ENCODE results near the gene MXRA8.

The MXRA8 gene

GRCh38 chr1:1361982-1362423 lies 3.6 kb upstream of the MXRA8 start:
- Histone ChIP-seq H3K4me1 (peaks cover 10% of the 10 kb centered on the region), H3K4me3 (ENCODE audit: low read depth, low read length) (no peak overlapping the region)
- peak; percentile 38 for DNase-seq

GRCh38 chr1:1361233-1361981 lies 3.1 kb upstream of the MXRA8 start:
- no peak for TF ChIP-seq CTCF (IDR thresholded peaks at IDR 0.05; ENCODE audit: low read depth, low read length)
- no peaks in the 10 kb centered on the region for H3K27me3 ChIP-seq
- peaks cover 10% of the 10 kb centered on the region for H3K4me1 ChIP-seq
- peak; percentile 10 for DNase-seq
- no peak overlapping the region for H3K4me3 ChIP-seq (ENCODE audit: low read depth, low read length)
- no peaks in the 10 kb centered on the region for H3K36me3 ChIP-seq
- no peaks in the 10 kb centered on the region for H3K9me3 ChIP-seq

More at GRCh38 chr1:1361982-1362423, 3.6 kb upstream of the MXRA8 start:
- H3K9me3 ChIP-seq = no peaks in the 10 kb centered on the region
- H3K27me3 ChIP-seq = no peaks in the 10 kb centered on the region
- no peak for TF ChIP-seq CTCF (IDR thresholded peaks at IDR 0.05; ENCODE audit: low read depth, low read length)
- H3K36me3 ChIP-seq = no peaks in the 10 kb centered on the region

GRCh38 chr1:1360506-1361169 lies 2.3 kb upstream of the MXRA8 start:
- DNase-seq = peak; percentile 9
- no peaks in the 10 kb centered on the region for H3K9me3 ChIP-seq
- no peak overlapping the region for H3K4me3 ChIP-seq (ENCODE audit: low read depth, low read length)
- H3K36me3 ChIP-seq = no peaks in the 10 kb centered on the region
- no peak for TF ChIP-seq CTCF (IDR thresholded peaks at IDR 0.05; ENCODE audit: low read depth, low read length)
- H3K4me1 ChIP-seq = peaks cover 10% of the 10 kb centered on the region
- no peaks in the 10 kb centered on the region for H3K27me3 ChIP-seq

GRCh38 chr1:1359664-1360468 lies 1.5 kb upstream of the MXRA8 start:
- no peak overlapping the region for H3K4me3 ChIP-seq (ENCODE audit: low read depth, low read length)
- TF ChIP-seq CTCF (IDR thresholded peaks at IDR 0.05; ENCODE audit: low read depth, low read length) = no peak

GRCh38 chr1:1359308-1359663 lies 931 bp upstream of the MXRA8 start:
- no peaks in the 10 kb centered on the region for H3K9me3 ChIP-seq
- no peaks in the 10 kb centered on the region for H3K27me3 ChIP-seq
- no peak overlapping the region for H3K4me3 ChIP-seq (ENCODE audit: low read depth, low read length)
- DNase-seq = no peak
- H3K36me3 ChIP-seq = no peaks in the 10 kb centered on the region
- TF ChIP-seq CTCF (IDR thresholded peaks at IDR 0.05; ENCODE audit: low read depth, low read length) = no peak
- H3K4me1 ChIP-seq = peaks cover 10% of the 10 kb centered on the region

More at GRCh38 chr1:1359664-1360468, 1.5 kb upstream of the MXRA8 start:
- Histone ChIP-seq H3K4me1 (peaks cover 10% of the 10 kb centered on the region), H3K36me3 (no peaks in the 10 kb centered on the region), H3K27me3 (no peaks in the 10 kb centered on the region), H3K9me3 (no peaks in the 10 kb centered on the region)
- DNase-seq = peak; percentile 36

All from BE2C (cell line).